ENCODE data around the gene ALLC.

DNA sequence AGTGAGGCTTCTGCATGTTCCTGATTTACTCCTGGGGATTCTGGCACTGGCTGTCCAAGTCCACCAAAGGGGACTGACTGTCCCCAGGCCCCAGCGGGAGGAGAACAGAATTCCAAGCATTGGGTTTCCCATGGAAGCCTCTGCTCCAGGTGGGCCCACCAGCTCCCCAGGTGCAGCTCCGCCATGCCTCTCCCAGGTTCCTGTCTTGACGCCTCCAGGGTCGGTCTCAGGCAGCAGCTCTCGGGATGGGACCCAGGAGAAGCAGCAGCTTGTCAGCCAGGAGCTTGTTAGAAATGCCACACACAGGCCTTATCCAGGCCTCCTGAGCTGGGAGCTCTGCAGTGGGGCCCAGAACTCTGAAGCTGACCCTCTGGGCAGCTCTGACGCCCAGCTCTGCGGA, 93.3 kb downstream of the ALLC start:
- TF ChIP-seq, protein P1, sequence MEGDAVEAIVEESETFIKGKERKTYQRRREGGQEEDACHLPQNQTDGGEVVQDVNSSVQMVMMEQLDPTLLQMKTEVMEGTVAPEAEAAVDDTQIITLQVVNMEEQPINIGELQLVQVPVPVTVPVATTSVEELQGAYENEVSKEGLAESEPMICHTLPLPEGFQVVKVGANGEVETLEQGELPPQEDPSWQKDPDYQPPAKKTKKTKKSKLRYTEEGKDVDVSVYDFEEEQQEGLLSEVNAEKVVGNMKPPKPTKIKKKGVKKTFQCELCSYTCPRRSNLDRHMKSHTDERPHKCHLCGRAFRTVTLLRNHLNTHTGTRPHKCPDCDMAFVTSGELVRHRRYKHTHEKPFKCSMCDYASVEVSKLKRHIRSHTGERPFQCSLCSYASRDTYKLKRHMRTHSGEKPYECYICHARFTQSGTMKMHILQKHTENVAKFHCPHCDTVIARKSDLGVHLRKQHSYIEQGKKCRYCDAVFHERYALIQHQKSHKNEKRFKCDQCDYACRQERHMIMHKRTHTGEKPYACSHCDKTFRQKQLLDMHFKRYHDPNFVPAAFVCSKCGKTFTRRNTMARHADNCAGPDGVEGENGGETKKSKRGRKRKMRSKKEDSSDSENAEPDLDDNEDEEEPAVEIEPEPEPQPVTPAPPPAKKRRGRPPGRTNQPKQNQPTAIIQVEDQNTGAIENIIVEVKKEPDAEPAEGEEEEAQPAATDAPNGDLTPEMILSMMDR (IDR thresholded peaks at IDR 0.05): no peak
- TF ChIP-seq EZH2 (IDR thresholded peaks at IDR 0.05; ENCODE audit: borderline replicate concordance, insufficient read depth, low read depth, low read length, poor library complexity, severe bottlenecking): no peak
